Left forelimb (tissue), 1 donor: ENCODE data around the gene ARHGAP26.

Source experiments
- DNase-seq: peaks from one replicate; pipeline ENCODE4 v3.0.0-alpha.2; 2018; ENCODE audit warnings: low spot score

Gene ARHGAP26

DNA sequence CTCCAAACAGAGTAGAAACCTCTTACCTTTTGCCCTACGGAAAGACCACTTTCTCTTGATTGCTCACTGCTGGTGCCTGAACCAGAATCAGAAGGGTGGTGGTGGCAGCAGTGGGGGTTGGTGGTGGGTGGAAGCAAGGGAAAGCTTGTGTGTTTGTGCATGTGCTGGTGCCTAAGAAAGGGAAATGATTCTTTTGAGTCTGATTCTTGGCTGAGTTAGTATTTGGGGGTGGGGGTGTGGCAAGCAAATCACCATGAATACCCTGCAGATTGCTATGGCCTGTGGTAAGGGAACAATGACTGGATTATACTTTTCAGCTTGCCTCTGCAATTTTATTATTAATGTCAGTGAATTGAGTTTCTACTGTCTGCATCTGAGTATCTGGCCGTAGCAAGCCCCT, 106.6 kb downstream of the ARHGAP26 start:
- no peak for DNase-seq

DNA sequence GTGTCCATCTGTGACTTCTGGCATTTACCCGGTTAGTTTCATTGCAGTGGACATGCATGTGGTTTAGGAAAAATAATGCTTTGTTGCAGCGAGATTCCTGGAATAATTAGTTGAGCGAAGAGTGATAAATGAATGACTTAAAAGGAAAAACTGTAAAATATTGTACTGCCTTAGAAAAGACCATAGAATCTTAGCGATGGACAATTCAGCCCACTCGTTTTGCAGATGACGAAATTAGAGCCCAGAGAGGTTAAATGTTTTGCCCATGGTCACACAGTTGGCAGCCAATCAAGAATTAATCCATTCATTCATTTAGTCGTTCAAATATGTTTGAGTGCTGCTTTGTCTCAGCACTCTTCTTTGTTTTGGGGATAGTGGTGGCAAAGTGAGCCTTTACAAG, 107.9 kb downstream of the ARHGAP26 start:
- DNase-seq = no peak

DNA sequence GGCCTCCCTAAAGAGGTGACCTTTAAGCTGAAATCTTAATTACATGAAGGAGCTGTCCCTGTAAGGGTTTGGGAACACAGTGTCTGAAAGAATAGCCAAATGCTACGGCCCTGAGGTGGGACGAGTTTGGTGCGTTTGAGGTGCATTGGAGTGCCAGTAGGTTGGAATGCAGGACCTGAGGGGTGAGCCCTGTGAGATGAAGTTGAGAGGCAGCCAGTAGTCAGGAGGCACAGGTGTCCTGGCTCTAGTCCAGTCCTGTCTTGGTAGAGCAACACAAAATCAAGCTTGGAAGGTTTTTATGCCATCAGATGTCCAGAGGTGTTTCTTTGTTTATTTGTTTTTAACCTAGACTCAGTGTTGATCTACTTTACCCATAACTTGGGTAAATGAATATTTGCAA, 108.5 kb downstream of the ARHGAP26 start:
- no peak for DNase-seq

DNA sequence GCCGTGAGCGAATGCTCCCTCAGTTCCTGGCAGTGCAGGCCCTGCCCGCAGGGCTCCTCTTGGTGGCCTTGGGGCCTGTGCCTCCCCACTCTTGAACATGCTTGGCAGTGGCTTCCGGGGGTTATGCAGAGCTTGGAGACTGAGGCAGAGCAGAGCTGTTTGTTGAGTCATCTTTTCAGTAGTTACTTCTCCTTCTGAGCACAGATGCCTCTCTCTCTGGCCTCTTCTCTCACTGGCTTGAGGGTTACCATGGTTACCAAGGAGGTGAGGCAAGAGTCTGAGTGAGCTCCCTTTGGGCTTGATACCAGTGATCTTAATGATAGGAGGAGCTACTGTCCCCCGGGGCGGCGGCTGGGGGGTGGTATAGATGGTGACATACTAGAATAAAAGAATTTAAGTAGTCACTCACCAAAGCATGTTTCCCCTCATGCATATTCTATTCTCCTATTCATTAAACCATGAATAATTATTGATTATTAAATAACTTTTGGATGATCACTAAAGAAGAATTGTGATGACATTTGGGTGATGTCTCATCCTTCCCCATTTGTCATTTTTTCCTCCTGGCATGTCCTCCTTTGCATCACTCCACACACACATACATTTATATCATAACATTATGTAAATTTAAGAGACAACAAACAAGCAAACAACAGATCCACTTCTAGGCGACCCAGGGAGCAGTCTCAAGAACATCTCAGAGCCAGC, 111.1 kb downstream of the ARHGAP26 start:
- DNase-seq = no peak

DNA sequence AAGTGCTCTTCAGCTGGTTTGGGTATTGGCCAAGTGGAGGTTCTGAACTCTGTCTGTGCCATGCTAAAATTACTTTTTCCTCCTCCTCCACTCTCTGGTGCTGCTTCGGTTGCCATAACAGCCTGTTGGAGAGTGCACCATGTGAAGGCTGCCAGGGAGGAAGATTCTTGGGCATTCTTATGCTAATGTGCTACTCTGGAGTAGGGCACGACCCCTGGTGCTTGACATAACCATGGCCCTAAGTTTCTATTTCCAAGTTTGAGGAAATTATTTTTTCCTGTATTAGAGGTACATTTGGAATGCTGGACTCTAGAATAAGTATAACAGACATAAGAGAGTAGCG, 111.6 kb downstream of the ARHGAP26 start:
- no peak for DNase-seq

DNA sequence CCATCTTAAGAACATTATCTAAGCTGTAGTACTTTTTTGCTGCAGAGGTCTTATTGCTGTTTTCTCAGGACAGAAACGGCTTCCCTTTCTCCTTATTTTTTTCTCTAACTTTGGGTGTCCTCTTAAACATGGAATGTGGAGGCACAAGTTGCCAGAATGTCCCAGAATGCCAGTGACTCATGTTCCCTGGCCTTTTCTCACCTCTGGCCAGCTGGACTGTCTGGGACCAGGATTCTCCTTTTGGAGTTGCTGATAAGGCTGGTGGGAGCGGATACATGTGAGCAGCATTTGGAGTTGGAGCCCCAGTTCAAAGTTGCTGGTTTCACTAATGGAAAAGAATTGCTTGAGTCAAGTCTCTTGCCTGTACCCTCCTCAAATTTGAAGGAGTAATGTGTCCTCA, 112.8 kb downstream of the ARHGAP26 start:
- no peak for DNase-seq

DNA sequence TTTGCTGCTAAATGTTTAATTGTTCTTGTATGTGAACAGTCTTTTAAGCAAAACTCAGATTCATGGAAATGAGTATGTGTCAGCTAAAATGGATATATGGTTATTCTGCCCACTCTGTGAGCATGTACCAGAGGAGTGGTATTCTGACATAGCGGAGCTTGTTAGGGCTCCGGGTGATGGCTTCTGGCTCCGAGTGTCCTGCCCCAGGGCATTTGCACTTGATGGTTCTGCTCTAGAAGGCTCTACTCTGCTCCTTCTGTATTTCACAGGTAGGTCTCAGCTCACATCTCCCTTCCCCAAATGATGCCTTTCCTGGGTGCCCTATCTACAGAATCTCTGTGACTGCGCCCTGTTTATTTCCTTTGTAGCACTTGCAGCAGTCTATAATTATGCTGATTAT, 113.3 kb downstream of the ARHGAP26 start:
- no peak for DNase-seq

DNA sequence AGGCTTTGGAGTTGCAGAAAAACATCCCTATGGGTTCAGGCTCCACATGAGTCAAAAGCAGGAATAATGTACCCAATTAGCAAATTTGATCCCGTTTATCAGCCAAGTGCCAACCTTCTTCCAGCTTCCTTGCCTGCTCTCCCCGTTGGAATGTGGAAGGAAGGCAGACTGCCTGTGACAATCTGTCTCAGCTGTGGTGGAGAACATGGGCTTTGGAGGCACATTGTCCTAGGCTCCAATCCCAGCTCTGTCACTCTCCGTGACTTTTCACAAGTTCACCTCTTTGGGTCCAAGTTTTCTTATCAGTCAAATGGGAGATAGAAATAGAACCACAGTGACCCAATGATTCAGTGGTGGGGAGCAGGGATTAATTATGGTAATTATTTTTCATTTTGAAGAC, 113.9 kb downstream of the ARHGAP26 start:
- DNase-seq = no peak

DNA sequence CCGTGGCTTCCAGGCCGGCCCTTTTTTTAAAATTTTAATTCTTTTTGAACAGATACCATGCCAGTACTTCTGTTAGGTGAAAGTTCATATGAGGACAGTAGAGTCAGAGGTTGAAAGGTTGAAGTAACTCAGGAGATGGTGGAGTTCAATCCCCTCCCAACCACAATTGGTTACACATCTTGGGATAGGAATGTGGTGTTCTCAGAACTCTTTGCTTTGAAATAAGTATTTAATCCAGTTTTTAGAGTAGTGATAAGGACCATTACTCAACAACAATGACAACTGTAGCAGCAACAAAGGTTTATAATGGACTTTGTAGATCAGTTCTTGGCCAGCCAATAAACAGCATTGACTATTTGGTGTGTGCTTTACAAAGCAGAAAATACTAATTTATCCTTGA, 116.0 kb downstream of the ARHGAP26 start:
- DNase-seq = no peak

DNA sequence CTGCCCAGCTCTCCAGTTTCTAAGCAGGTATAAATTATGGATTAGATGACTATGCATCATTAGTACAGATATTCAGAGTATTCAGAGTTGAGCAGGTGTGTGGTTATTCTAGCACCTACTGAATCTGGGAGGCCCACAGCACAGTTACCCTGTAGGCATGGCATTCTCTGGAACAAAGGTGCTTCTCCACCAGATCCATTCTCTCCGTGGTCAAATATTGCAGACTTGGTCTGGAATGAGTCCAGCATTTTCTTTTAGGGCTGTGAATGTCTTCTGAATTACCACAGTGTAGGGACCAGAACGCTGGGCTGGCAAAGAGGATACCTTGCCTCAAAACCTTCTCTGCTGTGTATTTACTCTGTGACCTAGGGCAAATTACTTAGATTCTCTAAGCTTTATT, 116.8 kb downstream of the ARHGAP26 start:
- DNase-seq = no peak

DNA sequence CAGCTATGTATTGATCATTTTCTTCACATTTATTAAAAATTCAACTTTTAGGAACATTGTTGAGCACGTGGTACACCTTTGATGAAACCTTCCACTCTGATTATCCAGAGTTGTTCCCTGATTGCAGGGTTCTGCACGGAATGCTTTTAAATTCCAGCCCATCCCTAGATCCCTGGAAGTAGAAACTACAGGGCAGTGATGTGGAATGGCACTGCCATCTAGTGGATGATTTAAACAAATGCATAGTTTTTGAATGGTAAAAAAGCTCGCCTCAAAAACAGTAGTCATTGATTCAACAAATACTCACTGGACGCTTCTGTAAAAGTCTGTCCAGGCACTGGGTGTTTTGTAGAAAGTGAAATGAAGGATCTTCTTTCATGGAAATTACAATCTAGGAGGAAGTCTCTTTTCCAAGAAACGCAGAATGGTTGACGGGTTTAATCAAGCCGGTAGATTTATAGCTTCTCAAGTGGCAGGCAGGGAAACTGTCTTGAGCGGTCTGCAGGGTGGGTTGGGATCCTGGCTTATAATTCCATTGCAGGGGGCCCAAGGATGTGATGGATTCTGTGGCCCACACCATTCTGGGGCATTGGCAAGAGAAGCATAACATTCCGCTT, 118.4 kb downstream of the ARHGAP26 start:
- no peak for DNase-seq

DNA sequence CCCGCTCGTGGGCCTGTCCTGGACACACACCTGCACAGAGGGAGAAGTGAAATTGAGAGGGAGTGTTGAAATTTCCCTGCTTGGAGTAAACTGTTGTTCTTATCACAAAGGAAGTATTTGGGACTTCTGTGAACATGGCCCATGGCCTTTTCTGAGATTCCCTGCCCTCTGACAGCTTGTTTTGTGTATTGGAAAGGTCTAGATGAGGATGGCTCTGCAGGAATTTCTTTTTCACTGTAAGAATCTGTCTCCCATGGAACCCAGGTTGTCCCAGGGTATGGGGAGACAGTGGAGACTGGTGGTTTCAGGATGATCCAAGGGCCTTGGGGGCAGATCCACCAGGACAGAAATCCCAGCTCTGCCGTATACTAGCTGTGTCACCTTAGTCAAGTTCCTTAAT, 121.8 kb downstream of the ARHGAP26 start:
- no peak for DNase-seq

DNA sequence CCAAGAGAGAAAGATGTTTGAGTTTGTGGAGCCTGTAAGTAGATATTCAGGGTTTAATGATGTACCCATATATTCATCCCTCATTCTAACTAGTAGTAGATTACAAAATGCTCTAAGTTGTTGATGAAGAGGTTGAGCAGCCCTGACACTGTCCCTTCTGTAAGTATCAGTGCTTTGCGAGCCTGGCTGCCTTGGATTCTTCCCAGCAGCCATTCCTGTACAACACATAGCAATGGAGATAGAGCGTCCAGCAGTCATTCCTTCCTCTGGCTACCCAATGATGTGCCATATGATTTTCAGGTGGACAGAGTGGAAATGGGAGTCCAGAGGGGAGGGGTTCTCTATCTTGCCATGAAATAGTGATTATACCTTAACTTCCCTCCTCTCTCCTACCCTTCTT, 124.1 kb downstream of the ARHGAP26 start:
- no peak for DNase-seq

DNA sequence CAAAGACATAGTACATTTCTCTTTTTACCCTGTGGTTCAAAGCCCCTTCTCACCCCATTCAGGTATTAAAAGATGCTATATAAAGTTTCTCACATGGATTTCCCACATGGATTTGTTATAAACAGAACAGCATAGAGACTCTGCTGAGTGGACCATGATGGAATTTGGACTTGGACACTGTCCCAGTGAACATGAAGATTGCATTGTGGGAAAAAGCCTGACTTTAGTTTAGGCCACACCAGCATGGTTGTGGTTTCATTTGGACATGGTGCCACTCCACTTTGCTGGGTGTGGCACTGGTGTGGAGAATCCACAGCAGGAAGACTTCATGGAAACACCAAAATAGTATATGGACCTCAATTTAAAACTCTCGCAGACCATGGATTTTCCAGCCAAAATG, 124.6 kb downstream of the ARHGAP26 start:
- no peak for DNase-seq

DNA sequence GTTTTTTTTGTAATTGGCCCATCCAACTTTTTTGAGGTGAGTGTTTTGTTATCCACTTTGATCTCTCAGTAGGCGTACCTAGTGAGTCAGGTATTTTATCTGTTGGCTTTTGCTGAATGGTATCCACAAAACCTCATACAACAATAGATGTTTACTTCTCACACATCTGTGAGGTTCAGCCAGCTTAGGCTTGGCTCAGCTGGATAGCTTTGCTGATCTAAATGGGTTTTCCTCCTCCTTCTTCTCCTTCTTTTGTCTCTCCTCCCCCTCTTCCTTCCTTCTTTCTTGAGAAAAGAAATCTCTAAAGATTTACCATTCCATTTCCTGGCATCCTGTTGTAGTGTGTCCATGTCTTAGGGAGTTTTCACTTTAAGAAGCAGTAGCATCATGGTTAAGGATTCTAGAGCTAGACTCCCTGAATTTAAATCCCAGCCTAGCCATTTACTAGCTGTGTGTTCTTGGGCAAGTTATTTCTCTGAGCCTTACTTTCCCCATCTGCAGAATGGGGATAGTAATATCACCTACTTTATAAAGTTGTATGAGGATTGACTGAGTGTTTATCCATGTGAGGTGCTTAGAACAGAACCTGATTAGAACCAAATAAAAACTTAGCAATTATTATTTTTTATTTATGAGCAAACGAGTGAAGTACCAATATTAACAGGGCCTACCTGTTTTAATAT, 126.3 kb downstream of the ARHGAP26 start:
- no peak for DNase-seq

DNA sequence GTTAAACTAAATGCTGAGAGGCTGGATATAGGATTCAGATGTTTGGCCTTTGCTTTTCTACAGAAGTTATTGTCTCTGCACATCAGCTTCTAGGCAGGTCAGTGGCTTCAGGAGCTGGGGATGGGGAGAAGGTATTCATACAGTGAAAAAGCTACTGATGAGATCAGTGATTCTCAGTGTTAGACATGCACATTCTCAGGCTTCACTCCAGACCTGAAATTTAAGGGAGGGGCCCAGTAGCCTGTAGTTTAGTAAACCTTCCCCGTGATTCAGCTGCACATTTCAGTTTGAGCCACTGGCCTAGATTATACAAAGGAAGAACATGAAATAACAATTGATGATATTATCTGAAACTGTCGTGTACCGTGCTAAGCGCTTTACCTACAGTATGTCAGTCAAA, 127.2 kb downstream of the ARHGAP26 start:
- DNase-seq = no peak

DNA sequence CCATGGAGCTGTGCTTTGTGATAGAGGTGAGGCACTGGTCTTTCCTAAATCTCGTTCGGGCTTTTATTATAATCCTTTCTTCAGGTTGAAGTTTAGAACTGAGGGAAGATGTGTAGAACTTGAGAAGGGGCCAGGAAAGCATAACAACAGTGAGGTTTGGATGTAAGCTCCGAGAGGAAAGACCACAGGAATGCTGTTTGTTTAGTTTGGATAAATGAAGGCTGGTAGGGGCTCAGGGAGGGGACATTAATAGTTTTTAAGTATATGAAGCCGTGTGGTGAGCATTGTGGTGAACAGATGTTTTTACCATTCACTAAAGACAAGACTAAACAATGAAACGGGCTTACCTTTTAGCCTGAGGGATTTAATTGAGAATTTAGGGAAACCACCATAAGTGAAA, 130.8 kb downstream of the ARHGAP26 start:
- DNase-seq = no peak

DNA sequence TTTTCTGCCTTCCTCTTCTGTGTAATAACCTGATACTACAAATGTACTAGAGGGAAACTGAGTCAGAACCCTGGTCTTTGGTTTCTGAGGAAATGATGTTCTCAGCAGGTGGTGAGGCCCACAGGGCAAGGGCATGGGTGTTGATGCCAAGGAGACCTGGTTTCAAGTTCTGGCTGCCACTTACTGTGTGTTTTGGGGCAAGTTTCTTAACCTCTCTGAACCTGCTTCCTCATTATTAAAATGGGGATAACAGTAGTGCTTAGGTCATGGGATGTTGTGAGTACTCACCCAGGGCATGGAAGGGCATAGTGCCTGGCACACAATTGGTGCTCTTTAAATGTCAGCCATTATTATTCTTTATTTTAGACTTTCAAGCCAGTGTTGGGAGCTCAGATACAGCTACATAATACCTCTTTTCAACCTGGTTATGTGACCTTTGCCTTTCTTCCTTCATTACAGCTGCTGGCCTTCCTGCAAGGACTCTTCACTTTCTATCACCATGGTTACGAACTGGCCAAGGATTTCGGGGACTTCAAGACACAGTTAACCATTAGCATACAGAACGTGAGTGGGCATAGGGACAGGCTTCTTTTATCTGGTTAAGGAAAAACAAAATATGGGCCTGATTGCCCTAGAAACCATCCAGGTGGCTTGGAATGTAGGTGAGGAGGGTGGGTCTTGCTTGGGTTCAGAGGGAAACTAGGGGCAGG, 131.5 kb downstream of the ARHGAP26 start:
- DNase-seq = no peak

DNA sequence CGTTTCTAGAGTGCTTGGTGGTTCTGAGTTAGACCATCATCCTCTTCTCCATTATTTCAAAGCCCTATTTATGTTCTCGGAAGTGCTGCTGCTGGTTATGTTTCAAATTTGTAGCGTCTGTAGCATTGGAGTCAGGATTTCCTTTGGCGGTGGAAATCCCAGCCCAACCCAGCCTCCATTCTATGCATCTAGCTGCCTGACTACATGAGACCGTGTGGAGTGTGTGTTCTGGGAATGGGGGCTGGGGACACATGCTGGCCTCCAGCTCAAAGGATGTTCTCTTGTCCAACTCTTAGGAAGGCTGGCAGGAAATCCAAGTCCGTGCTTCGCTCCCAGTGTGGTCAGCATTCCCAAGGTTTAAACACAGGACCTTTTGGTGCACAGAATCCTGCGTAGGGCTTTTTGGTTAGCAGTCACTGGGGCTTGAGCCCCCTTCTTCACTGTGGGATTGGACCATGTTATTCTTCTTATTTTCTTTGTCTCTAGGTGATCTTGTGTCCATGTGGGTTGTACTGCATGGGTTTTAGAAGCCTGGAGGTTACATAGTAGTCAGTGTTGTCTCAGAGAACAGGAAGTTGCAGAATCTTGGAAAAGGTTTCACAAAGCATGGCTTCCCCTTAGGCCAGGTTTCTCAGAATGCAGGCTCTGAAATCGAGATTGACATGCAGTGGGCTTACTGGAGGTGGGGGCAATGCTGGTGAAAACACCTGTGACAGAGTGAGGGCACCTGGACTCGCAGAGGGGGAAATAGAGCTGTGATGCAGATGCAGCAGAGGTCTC, 132.2 kb downstream of the ARHGAP26 start:
- no peak for DNase-seq

DNA sequence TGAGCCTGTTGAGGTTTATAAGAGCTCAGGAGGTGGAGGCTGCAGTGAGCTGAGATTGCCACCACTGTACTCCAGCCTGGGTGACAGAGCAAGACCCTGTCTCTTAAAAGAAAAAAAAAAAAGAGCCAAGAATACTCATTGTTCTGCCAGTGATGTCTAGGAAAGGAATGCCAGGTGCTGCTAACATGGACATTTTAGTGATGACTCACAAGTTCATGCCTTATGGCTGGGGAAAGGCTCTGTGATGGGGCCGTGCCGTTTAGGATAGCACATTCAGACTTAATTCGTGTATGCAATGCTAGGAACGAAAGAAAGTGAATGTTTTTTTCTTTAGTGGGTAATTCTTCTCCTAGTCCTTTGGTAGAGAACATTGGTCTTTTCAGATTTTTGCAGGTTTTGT, 134.2 kb downstream of the ARHGAP26 start:
- DNase-seq = no peak

DNA sequence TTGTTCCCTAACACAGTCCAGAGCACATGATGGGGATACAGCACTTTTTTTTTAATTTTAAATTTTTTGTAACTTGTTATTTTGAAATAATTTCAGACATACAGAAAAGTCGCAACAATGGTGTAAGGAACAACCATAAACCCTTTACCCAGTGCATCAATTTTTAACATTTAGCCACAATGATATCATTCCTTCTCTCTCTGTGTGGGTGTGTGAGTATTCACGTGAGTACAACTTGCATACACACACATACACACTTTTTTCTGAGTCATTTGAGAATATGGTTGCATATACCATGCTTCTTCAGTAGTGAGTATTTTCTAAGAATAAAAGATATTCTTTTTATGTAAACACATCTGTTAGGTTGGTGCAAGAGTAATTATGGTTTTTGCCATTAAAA, 135.2 kb downstream of the ARHGAP26 start:
- DNase-seq = no peak
